ENCODE results near the gene CTDSP1.

DNA sequence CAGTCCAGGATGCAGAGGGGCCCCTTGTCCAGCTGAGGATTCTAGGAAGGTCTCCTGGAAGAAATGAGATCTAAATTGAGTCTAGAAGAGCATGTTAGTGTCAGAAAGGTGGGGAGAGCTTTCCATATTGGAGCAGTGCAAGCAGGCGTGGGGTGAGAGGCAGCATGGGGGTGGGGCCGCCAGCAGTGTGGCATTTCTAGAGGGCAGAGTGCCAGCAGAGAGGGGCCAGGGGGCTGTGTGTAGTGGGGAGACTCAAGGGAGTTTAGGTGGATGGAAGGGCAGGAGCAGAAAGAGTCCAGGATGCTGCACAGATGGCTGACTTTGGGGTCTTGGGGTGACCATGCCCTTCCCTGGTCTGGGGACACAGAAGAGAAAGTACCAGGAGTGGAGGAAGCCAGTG lies 21.4 kb downstream of the CTDSP1 start:
- TF ChIP-seq, protein P1, sequence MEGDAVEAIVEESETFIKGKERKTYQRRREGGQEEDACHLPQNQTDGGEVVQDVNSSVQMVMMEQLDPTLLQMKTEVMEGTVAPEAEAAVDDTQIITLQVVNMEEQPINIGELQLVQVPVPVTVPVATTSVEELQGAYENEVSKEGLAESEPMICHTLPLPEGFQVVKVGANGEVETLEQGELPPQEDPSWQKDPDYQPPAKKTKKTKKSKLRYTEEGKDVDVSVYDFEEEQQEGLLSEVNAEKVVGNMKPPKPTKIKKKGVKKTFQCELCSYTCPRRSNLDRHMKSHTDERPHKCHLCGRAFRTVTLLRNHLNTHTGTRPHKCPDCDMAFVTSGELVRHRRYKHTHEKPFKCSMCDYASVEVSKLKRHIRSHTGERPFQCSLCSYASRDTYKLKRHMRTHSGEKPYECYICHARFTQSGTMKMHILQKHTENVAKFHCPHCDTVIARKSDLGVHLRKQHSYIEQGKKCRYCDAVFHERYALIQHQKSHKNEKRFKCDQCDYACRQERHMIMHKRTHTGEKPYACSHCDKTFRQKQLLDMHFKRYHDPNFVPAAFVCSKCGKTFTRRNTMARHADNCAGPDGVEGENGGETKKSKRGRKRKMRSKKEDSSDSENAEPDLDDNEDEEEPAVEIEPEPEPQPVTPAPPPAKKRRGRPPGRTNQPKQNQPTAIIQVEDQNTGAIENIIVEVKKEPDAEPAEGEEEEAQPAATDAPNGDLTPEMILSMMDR (IDR thresholded peaks at IDR 0.05; ENCODE audit: low read length): no peak
- TF ChIP-seq EZH2 (optimal IDR thresholded peaks at IDR 0.05; ENCODE audit: low read depth, low read length) (no peak), EZH2phosphoT487 (IDR thresholded peaks at IDR 0.05; ENCODE audit: low read length) (no peak)
